Natural killer cell (primary cell): Measurements from ENCODE around the gene APOBEC3G. TPM values are rescaled to one million over a fixed set of nuclear protein-coding genes. Genes with fewer than 3 reads are reported as not detected.

Experiments used
- ATAC-seq, 3 donors: fragments of 150-1000 bp in 2 of 3; fragments of 200-7000 bp in 1 of 3; cut with Tn5 transposase; 1 replicate in 1 of 3; 2 replicates in 2 of 3; pipeline ENCODE4 v1.10.0; 2021; ENCODE audit warnings: mild to moderate bottlenecking in 2 of 3, moderate library complexity in 2 of 3
- DNase-seq, 2 donors: peaks; one replicate each; pipeline versions ENCODE4 v3.0.0 to v3.0.0-alpha.2; 2013 to 2021; ENCODE audit warnings: mixed read lengths in 1 of 2
- H3K27ac ChIP-seq: one replicate; pipeline ENCODE4 v1.5.1; 2013; ENCODE audit warnings: mild to moderate bottlenecking, low read length
- H3K27me3 ChIP-seq: one replicate; pipeline ENCODE4 v1.6.1; 2013; ENCODE audit warnings: low read length; ENCODE audit not compliant: control insufficient read depth, insufficient read depth
- H3K36me3 ChIP-seq: one replicate; pipeline ENCODE4 v1.6.1; 2013; ENCODE audit warnings: low read length; ENCODE audit not compliant: control insufficient read depth, insufficient read depth
- H3K4me1 ChIP-seq: one replicate; pipeline ENCODE4 v1.6.1; 2013; ENCODE audit warnings: low read length; ENCODE audit not compliant: control insufficient read depth, insufficient read depth
- H3K4me3 ChIP-seq: one replicate; pipeline ENCODE4 v1.5.1; 2013; ENCODE audit warnings: low read length
- H3K9me3 ChIP-seq: one replicate; pipeline ENCODE4 v1.6.1; 2013; ENCODE audit warnings: low read length; ENCODE audit not compliant: control insufficient read depth, insufficient read depth
- H3K27ac Mint-ChIP-seq, 2 donors: one replicate each; pipeline ENCODE4 v1.8.0; 2022; ENCODE audit warnings: mild to moderate bottlenecking in 2 of 2, mixed read lengths in 2 of 2, moderate library complexity in 1 of 2
- H3K27me3 Mint-ChIP-seq, 2 donors: one replicate each; pipeline ENCODE4 v1.8.0; 2022; ENCODE audit warnings: low read depth in 2 of 2, mixed read lengths in 2 of 2
- H3K36me3 Mint-ChIP-seq: one replicate; pipeline ENCODE4 v1.8.0; 2022; ENCODE audit warnings: mixed read lengths
- H3K4me1 Mint-ChIP-seq, 2 donors: one replicate each; pipeline ENCODE4 v1.8.0; 2022; ENCODE audit warnings: mixed read lengths in 2 of 2
- H3K4me3 Mint-ChIP-seq: one replicate; pipeline ENCODE4 v1.8.0; 2022; ENCODE audit warnings: mild to moderate bottlenecking, moderate library complexity, mixed read lengths
- H3K9me3 Mint-ChIP-seq, 2 donors: one replicate each; pipeline ENCODE4 v1.8.0; 2022; ENCODE audit warnings: mixed read lengths in 2 of 2
- CTCF ChIP-seq: fragments of 200-600 bp; IDR thresholded peaks from one replicate; pipeline ENCODE4 v1.8.0; 2022; ENCODE audit warnings: antibody characterized with exemption
- WGBS: methylation state at CpG from one replicate; pipeline ENCODE4 v1.1.7; 2013; ENCODE audit warnings: missing lambda C conversion rate; ENCODE audit not compliant: insufficient coverage; 5-methylcytosine and 5-hydroxymethylcytosine counted together
- intact Hi-C: fragments of 100-400 bp; cut with micrococcal nuclease; formaldehyde crosslinking; loops from one replicate; pipeline ENCODE4 v1.14.2; 2022
- total RNA-seq, 4 donors: library from RNA; stranded (reverse); fragments of 120-200 nt in 1 of 4; gene quantifications; one replicate each; pipeline versions ENCODE4 v1.2.3 to v1.2.4, GENCODE V29; 2013 to 2022

The APOBEC3G gene
- total RNA-seq, 3 donors from 2014 or later (not counting 1 experiment from before 2014, with no cell fraction given) = 168 to 308 (median 237) TPM

- Histone ChIP-seq H3K27me3 (no peaks in the 10 kb centered on the region), H3K9me3 (no peaks in the 10 kb centered on the region), H3K27ac (peak overlapping the region; percentile 98), H3K4me3 (no peak overlapping the region), H3K36me3 (peaks cover 21% of the 10 kb centered on the region), H3K4me1 (peaks cover 96% of the 10 kb centered on the region)
- Mint-ChIP-seq H3K27me3 (no peaks in the 10 kb centered on the region), H3K4me3 (peak overlapping the region; percentile 0), H3K36me3 (no peaks in the 10 kb centered on the region), H3K4me1 (peaks cover 79 to 86% of the 10 kb centered on the region in 2 donors), H3K27ac (peak overlapping the region; percentile 98 to 99), H3K9me3 (no peaks in the 10 kb centered on the region)
- 84% methylated on average over 5 of the region's 5 CpGs for WGBS
- no peak for TF ChIP-seq CTCF
- no peak for ATAC-seq
- intact Hi-C loops = no loop called here
- no peak for DNase-seq
Measured at GRCh38 chr22:39088685-39089032, 11.6 kb downstream of the APOBEC3G start.

GRCh38 chr22:39089928-39090327 is 12.9 kb downstream of the APOBEC3G start:
- H3K4me3 Mint-ChIP-seq = peak overlapping the region; percentile 90
- Histone ChIP-seq H3K9me3 (no peaks in the 10 kb centered on the region), H3K27me3 (no peaks in the 10 kb centered on the region), H3K4me3 (peak overlapping the region; percentile 22), H3K36me3 (peaks cover 13% of the 10 kb centered on the region), H3K4me1 (peaks cover 97% of the 10 kb centered on the region), H3K27ac (peak overlapping the region; percentile 98)
- no peaks in the 10 kb centered on the region for H3K27me3 Mint-ChIP-seq
- no peak for DNase-seq
- 69% methylated on average over 6 of the region's 6 CpGs for WGBS
- no peaks in the 10 kb centered on the region for H3K36me3 Mint-ChIP-seq
- ATAC-seq = no peak
- intact Hi-C loops = loop anchor here (1.0 to 2.0 kb wide), 4 partner anchors 10 to 442 kb away; partner anchors contain the start of genes APOBEC3C and RPS19BP1
- H3K9me3 Mint-ChIP-seq = no peaks in the 10 kb centered on the region
- H3K4me1 Mint-ChIP-seq = peaks cover 81 to 90% of the 10 kb centered on the region in 2 donors
- peak overlapping the region; percentile 98 to 99 for H3K27ac Mint-ChIP-seq
- no peak for TF ChIP-seq CTCF

- TF ChIP-seq CTCF = no peak
- Histone ChIP-seq H3K27me3 (no peaks in the 10 kb centered on the region), H3K27ac (peak overlapping the region; percentile 98), H3K36me3 (peaks cover 9% of the 10 kb centered on the region), H3K4me3 (peak overlapping the region; percentile 22), H3K9me3 (no peaks in the 10 kb centered on the region), H3K4me1 (peaks cover 97% of the 10 kb centered on the region)
- Mint-ChIP-seq H3K36me3 (no peaks in the 10 kb centered on the region), H3K4me3 (peak overlapping the region; percentile 90), H3K9me3 (no peaks in the 10 kb centered on the region), H3K27me3 (no peaks in the 10 kb centered on the region), H3K4me1 (peaks cover 82 to 90% of the 10 kb centered on the region in 2 donors), H3K27ac (peak overlapping the region; percentile 98 to 99)
- ATAC-seq (peak; percentile 67 to 87 (median 77)), DNase-seq (peak; percentile 90 to 94)
- WGBS = 13% methylated on average over 15 of the region's 15 CpGs
- intact Hi-C loops = loop anchor here (1.0 to 2.0 kb wide), 5 partner anchors 9 to 442 kb away; partner anchors contain the start of genes APOBEC3C and RPS19BP1
Measured at GRCh38 chr22:39090426-39091064, 13.5 kb downstream of the APOBEC3G start.
